ENCODE data around the gene KCNE3.

DNA sequence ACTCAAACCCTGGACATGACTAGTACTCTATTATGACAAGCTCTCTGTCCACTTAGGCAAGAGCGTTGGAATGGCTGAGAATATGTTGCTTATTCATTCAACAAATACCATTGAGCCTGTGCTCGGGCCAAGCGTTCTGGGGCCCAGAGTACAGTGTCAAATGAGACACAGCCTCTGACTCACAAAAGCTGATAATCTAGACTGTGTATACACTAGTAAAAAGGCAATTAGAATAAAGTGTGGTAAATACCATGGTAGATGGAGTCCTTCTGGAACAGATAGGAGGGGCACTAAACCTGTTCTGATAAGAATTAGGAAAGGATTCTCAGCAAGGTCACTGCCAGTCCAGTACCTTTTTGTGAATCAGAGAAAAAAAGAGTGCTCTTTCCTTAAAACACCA is 24.7 kb downstream of the KCNE3 start:
- TF ChIP-seq, protein P1, sequence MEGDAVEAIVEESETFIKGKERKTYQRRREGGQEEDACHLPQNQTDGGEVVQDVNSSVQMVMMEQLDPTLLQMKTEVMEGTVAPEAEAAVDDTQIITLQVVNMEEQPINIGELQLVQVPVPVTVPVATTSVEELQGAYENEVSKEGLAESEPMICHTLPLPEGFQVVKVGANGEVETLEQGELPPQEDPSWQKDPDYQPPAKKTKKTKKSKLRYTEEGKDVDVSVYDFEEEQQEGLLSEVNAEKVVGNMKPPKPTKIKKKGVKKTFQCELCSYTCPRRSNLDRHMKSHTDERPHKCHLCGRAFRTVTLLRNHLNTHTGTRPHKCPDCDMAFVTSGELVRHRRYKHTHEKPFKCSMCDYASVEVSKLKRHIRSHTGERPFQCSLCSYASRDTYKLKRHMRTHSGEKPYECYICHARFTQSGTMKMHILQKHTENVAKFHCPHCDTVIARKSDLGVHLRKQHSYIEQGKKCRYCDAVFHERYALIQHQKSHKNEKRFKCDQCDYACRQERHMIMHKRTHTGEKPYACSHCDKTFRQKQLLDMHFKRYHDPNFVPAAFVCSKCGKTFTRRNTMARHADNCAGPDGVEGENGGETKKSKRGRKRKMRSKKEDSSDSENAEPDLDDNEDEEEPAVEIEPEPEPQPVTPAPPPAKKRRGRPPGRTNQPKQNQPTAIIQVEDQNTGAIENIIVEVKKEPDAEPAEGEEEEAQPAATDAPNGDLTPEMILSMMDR (conservative IDR thresholded peaks at IDR 0.05; ENCODE audit: low read depth, low read length): no peak
- no peak for TF ChIP-seq EZH2 (IDR thresholded peaks at IDR 0.05; ENCODE audit: borderline replicate concordance, low read depth, low read length, poor library complexity, severe bottlenecking)
